Esophagus muscularis mucosa (tissue), 4 donors: ENCODE measurements around the gene ETF1. TPM values are rescaled to one million over a fixed set of nuclear protein-coding genes. Genes with fewer than 3 reads are reported as not detected.
A peak's percentile ranks its signal among the peaks of the same experiment; 100 is the strongest.

ENCODE experiments used
- DNase-seq: peaks from one replicate; pipeline ENCODE4 v3.0.0-alpha.2; 2017; ENCODE audit errors: extremely low spot score
- H3K27ac ChIP-seq, 4 donors: fragments of 200-600 bp; sonication (generic); replicated peaks in 1 of 4; 1 replicate in 3 of 4; 2 replicates in 1 of 4; pipeline ENCODE4 v1.5.1; 2016 to 2019; ENCODE audit warnings: mild to moderate bottlenecking in 1 of 4
- H3K27me3 ChIP-seq, 4 donors: fragments of 200-600 bp; sonication (generic); one replicate each; pipeline versions ENCODE4 v1.5.1 to v1.6.0; 2016 to 2019
- H3K36me3 ChIP-seq, 4 donors: fragments of 200-600 bp; sonication (generic); one replicate each; pipeline ENCODE4 v1.5.1; 2016 to 2019
- H3K4me1 ChIP-seq, 4 donors: fragments of 200-600 bp; sonication (generic); one replicate each; pipeline ENCODE4 v1.5.1; 2016 to 2019
- H3K4me3 ChIP-seq, 4 donors: fragments of 200-600 bp; sonication (generic); 1 replicate in 2 of 4; 2 replicates in 2 of 4; pipeline ENCODE4 v1.5.1; 2016 to 2019; ENCODE audit warnings: mild to moderate bottlenecking in 4 of 4, moderate library complexity in 1 of 4
- H3K9me3 ChIP-seq, 4 donors: fragments of 200-600 bp; sonication (generic); 1 replicate in 3 of 4; 2 replicates in 1 of 4; pipeline ENCODE4 v1.5.1; 2016 to 2019
- CTCF ChIP-seq, 3 experiments: fragments of 200-600 bp in 2 of 3; fragments of 450-650 bp in 1 of 3; sonication (generic) in 2 of 3; IDR thresholded peaks; one replicate each; pipeline ENCODE4 v1.5.1; 2017 to 2019; ENCODE audit warnings: antibody characterized with exemption in 3 of 3, mild to moderate bottlenecking in 2 of 3, moderate library complexity in 1 of 3
- EP300 ChIP-seq: sonication (generic); formaldehyde crosslinking; IDR thresholded peaks from one replicate; pipeline ENCODE4 v1.6.1; 2017; ENCODE audit warnings: antibody characterized with exemption
- POLR2A ChIP-seq: fragments of 450-650 bp; IDR thresholded peaks from one replicate; pipeline ENCODE4 v1.6.1; 2017; ENCODE audit warnings: antibody characterized with exemption, moderate library complexity, mild to moderate bottlenecking, low read depth
- POLR2AphosphoS5 ChIP-seq, 2 donors: sonication (generic); formaldehyde crosslinking; IDR thresholded peaks; one replicate each; pipeline ENCODE4 v1.6.1; 2017; ENCODE audit warnings: antibody characterized with exemption in 2 of 2
- WGBS: methylation state at CpG from one replicate; pipeline ENCODE4 v1.1.5; 2018; 5-methylcytosine and 5-hydroxymethylcytosine counted together
- intact Hi-C: fragments of 100-400 bp; cut with DNase I; formaldehyde crosslinking; loops from one replicate; pipeline ENCODE4 v1.15.1; 2023
- total RNA-seq, 4 donors: library from RNA; depleted of rRNA; stranded (reverse); fragments of >200 nt; gene quantifications; one replicate each; pipeline versions ENCODE4 v1.1.0 to v1.2.1, GENCODE V29; 2016

ETF1 gene
- total RNA-seq, 4 donors from 2014 or later = 90.5 to 154 (median 111) TPM

DNA sequence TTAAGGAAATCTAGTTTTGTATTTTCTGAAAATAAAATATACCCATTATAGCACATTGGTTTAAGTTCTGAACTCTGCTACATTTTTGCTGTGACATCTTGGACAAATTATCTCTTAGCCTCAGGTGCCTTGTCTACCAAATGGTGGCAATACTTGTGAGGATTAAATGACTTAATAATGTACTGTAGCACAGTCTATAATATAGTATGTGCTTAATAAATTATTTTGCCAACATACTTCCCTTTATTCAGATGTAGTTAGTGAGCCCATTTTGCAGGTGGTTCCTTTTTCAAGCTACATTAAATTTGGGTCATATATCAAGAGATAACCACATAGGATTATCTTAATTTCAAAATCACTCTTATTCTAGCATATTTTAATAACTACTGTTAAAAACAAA is 3.2 kb downstream of the ETF1 start:
- no peaks in the 10 kb centered on the region for H3K9me3 ChIP-seq
- no peak for DNase-seq
- H3K27me3 ChIP-seq = no peaks in the 10 kb centered on the region
- no peak overlapping the region for H3K4me3 ChIP-seq
- peaks cover 43 to 69% (median 63%) of the 10 kb centered on the region in 4 donors for H3K4me1 ChIP-seq
- intact Hi-C loops = loop anchor here (5.0 kb wide), 1 partner anchor 37 kb away; no protein-coding TSS in a partner anchor
- no peak overlapping the region for H3K27ac ChIP-seq
- H3K36me3 ChIP-seq = no peaks in the 10 kb centered on the region
- TF ChIP-seq POLR2AphosphoS5 (IDR thresholded peaks at IDR 0.05) (no peak), POLR2A (no peak), EP300 (no peak), CTCF (IDR thresholded peaks at IDR 0.05) (no peak)

DNA sequence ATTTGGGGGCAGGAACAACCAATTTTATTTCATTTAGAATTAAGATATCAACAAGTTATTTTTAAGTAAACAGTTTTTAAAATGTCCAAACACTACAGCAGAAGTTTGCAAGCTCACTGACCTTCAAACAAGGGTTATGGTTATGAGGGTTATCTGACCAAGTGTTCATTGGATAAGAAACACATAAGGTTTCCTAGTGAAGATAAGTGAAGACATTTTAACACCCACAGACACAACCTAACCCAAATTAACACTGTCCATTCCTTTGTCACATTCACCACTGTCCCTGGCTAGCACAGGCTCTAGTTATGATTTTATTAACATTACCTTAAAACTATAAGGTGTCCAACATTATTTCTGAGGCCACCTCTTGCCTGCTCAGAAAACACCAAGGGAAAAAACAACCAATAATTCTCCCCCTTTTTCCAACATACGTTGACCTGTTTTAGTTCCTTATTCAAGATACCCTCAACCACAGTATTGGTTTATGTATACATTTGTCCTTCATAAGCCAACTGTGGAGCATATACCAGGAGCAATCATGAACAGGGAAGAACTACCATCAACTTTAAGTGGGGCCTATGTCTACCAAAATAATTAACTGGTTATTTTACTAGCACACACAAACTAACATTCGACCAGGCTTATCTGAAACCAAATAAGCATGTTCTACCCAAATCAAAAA is 4.0 kb downstream of the ETF1 start:
- peaks cover 44 to 69% (median 63%) of the 10 kb centered on the region in 4 donors for H3K4me1 ChIP-seq
- DNase-seq = no peak
- TF ChIP-seq EP300 (no peak), CTCF (IDR thresholded peaks at IDR 0.05) (no peak), POLR2AphosphoS5 (IDR thresholded peaks at IDR 0.05) (no peak), POLR2A (no peak)
- no peak overlapping the region for H3K4me3 ChIP-seq
- no peaks in the 10 kb centered on the region for H3K36me3 ChIP-seq
- no peaks in the 10 kb centered on the region for H3K9me3 ChIP-seq
- no peaks in the 10 kb centered on the region for H3K27me3 ChIP-seq
- no peak overlapping the region for H3K27ac ChIP-seq
- 71% methylated on average over 2 of the region's 2 CpGs for WGBS
- intact Hi-C loops = no loop called here

DNA sequence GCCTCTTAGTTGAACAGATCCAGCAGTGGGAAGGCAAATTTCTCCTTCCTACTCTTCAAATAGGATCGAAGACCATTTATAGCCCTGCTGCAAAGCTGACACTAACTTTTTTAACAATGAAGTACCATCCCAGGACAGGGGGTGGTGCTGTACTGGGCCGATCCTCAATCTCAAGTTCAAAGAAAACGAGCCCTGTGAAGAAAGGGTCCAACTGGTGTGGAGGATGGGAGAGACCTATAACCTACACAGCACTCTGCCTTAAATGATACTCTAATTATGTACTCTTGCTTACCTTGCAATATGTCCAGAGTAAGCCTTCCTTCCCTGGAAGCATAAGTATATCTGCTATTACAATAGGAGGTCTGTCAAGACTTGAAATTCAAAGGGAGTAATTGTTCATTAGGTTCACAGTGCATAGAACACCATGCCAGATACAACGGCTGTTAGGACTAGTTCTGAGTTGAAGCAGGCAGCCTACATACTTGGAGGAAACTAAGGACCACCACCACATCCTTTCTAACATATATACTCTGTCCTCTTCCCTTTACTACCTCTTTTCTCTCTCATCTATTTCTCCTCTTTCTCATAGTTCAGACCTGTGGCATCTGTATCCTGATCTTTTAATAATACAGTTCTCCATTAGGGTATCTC is 6.2 kb downstream of the ETF1 start:
- TF ChIP-seq EP300 = no peak
- peak in 1 of 3 experiments; percentile 24 for TF ChIP-seq CTCF (IDR thresholded peaks at IDR 0.05)
- no peak for TF ChIP-seq POLR2AphosphoS5 (IDR thresholded peaks at IDR 0.05)
- no peak for TF ChIP-seq POLR2A
- no peak for DNase-seq
- no peak overlapping the region for H3K4me3 ChIP-seq
- WGBS = 81% methylated on average over 4 of the region's 4 CpGs
- H3K27ac ChIP-seq = no peak overlapping the region
- no peaks in the 10 kb centered on the region for H3K27me3 ChIP-seq
- H3K9me3 ChIP-seq = no peaks in the 10 kb centered on the region
- peaks cover 48 to 78% (median 70%) of the 10 kb centered on the region in 4 donors for H3K4me1 ChIP-seq
- intact Hi-C loops = no loop called here
- H3K36me3 ChIP-seq = peaks cover 0 to 5% (median 0%) of the 10 kb centered on the region in 4 donors

- Histone ChIP-seq H3K27ac (no peak overlapping the region), H3K36me3 (peaks cover 0 to 5% (median 0%) of the 10 kb centered on the region in 4 donors), H3K4me1 (peaks cover 42 to 78% (median 67%) of the 10 kb centered on the region in 4 donors), H3K4me3 (no peak overlapping the region), H3K27me3 (no peaks in the 10 kb centered on the region), H3K9me3 (no peaks in the 10 kb centered on the region)
- 63% methylated on average over 2 of the region's 2 CpGs for WGBS
- DNase-seq = no peak
- intact Hi-C loops = no loop called here
- TF ChIP-seq EP300 = no peak
- TF ChIP-seq POLR2A = no peak
- no peak for TF ChIP-seq POLR2AphosphoS5 (IDR thresholded peaks at IDR 0.05)
- TF ChIP-seq CTCF (IDR thresholded peaks at IDR 0.05) = no peak
Observed at GRCh38 chr5:138536215-138536614, 6.8 kb downstream of the ETF1 start.
